ENCODE measurements around the gene DIRAS3. TPM values are rescaled to one million over a fixed set of nuclear protein-coding genes. Genes with fewer than 3 reads are reported as not detected.
A peak's percentile ranks its signal among the peaks of the same experiment; 100 is the strongest.
"Not testable (repeated sequence)": the region's sequence is repeated elsewhere in the genome, so short reads cannot be mapped to it uniquely, and the experiment has no call there.

The DIRAS3 gene
- 279 and 346 TPM in 2 replicates for total RNA-seq (2014; rRNA removed; shearing (Covaris generic))

GRCh38 chr1:68049941-68050878 is at the start of gene DIRAS3:
TSS of gene DIRAS3 (minus strand) at chr1:68050627. CDS start at chr1:68047297, 3,330 bp downstream.
- peak; percentile 32 for DNase-seq (ENCODE audit: low spot score)

- DNase-seq (ENCODE audit: low spot score), result peak; percentile 38
These were observed 43.3 kb upstream of the DIRAS3 start for GRCh38 chr1:68093737-68094136.

GRCh38 chr1:68087184-68087583 is 36.8 kb upstream of the DIRAS3 start:
- DNase-seq (ENCODE audit: low spot score), result no peak

- DNase-seq (ENCODE audit: low spot score), result no peak
These were observed 35.3 kb upstream of the DIRAS3 start for GRCh38 chr1:68085752-68086151.

- no peak for DNase-seq (ENCODE audit: low spot score)
These were observed 33.3 kb upstream of the DIRAS3 start for GRCh38 chr1:68083686-68084085.

GRCh38 chr1:68081775-68082283 is 31.4 kb upstream of the DIRAS3 start:
- no peak for DNase-seq (ENCODE audit: low spot score)

GRCh38 chr1:68078647-68079046 is 28.2 kb upstream of the DIRAS3 start:
- DNase-seq (ENCODE audit: low spot score), result no peak

- DNase-seq (ENCODE audit: low spot score), result no peak
These were observed 24.0 kb upstream of the DIRAS3 start for GRCh38 chr1:68074472-68074871.

- DNase-seq (ENCODE audit: low spot score), result no peak
These were observed 15.3 kb upstream of the DIRAS3 start for GRCh38 chr1:68065766-68066165.

- DNase-seq (ENCODE audit: low spot score), result not testable (repeated sequence)
These were observed 7.6 kb upstream of the DIRAS3 start for GRCh38 chr1:68058053-68058452.

GRCh38 chr1:68057564-68057963 is 7.1 kb upstream of the DIRAS3 start:
- no peak for DNase-seq (ENCODE audit: low spot score)

GRCh38 chr1:68057050-68057449 is 6.6 kb upstream of the DIRAS3 start:
- DNase-seq (ENCODE audit: low spot score), result no peak

GRCh38 chr1:68051475-68051874 is 1.0 kb upstream of the DIRAS3 start:
- peak; percentile 18 for DNase-seq (ENCODE audit: low spot score)

- DNase-seq (ENCODE audit: low spot score), result no peak
These were observed 2.8 kb downstream of the DIRAS3 start for GRCh38 chr1:68047659-68048026.

- DNase-seq (ENCODE audit: low spot score), result no peak
These were observed 3.4 kb downstream of the DIRAS3 start for GRCh38 chr1:68046885-68047658.

GRCh38 chr1:68046423-68046822 is 4.0 kb downstream of the DIRAS3 start:
- DNase-seq (ENCODE audit: low spot score), result no peak

GRCh38 chr1:68045511-68046180 is 4.8 kb downstream of the DIRAS3 start:
- DNase-seq (ENCODE audit: low spot score), result no peak

- DNase-seq (ENCODE audit: low spot score), result no peak
These were observed 6.9 kb downstream of the DIRAS3 start for GRCh38 chr1:68043443-68044090.

GRCh38 chr1:68036946-68037345 is 13.5 kb downstream of the DIRAS3 start:
- DNase-seq (ENCODE audit: low spot score), result no peak

GRCh38 chr1:68029444-68029843 is 21.0 kb downstream of the DIRAS3 start:
- no peak for DNase-seq (ENCODE audit: low spot score)

- no peak for DNase-seq (ENCODE audit: low spot score)
These were observed 21.9 kb downstream of the DIRAS3 start for GRCh38 chr1:68028566-68028965.

All from A172 (cell line).